DMS114 treated with DMSO at 0.1 percent for 48 hours (cell line): ENCODE data around the gene PNLDC1.
A peak's percentile ranks its signal among the peaks of the same experiment; 100 is the strongest.
"Not testable (repeated sequence)": the region's sequence is repeated elsewhere in the genome, so short reads cannot be mapped to it uniquely, and the experiment has no call there.

Source experiments
- DNase-seq: peaks from one replicate; lab custom pipeline; 2025; ENCODE audit not compliant: unreplicated experiment; lab: John Stamatoyannopoulos, UW

PNLDC1 gene

DNA sequence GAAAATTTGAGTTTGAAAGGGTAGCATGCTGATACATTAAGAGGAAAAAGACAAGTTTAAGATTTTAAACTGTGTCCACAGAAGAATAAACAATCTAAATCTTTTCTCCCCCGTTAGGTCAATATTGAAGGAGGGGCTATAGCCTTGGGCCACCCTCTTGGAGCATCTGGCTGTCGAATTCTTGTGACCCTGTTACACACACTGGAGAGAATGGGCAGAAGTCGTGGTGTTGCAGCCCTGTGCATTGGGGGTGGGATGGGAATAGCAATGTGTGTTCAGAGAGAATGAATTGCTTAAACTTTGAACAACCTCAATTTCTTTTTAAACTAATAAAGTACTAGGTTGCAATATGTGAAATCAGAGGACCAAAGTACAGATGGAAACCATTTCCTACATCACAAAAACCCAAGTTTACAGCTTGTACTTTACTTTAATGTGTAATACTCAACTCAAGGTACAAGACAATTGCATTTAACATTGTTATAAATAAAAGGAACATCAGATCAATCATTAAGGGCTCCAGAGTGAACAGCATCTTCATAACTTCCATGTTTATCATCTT, 21.5 kb upstream of the PNLDC1 start:
- no peak for DNase-seq

DNA sequence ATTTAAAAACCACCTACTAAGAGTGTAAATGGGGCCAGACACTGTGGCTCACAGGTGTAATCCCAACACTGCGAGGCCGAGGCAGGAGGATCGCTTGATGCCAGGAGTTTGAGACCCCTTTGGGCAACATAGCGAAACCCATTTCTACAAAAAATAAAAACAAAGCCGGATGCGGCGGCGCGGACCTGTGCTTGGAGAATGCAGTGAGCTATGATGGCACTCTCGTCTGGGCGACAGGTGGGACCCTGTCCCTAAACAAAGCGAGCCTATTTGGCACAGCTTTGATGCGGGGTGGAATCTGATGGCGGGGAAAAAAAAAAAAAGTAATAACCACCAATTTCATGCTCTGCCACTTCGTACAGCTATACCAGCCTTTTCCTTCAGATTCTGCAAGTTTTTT, 11.8 kb upstream of the PNLDC1 start:
- no peak for DNase-seq

DNA sequence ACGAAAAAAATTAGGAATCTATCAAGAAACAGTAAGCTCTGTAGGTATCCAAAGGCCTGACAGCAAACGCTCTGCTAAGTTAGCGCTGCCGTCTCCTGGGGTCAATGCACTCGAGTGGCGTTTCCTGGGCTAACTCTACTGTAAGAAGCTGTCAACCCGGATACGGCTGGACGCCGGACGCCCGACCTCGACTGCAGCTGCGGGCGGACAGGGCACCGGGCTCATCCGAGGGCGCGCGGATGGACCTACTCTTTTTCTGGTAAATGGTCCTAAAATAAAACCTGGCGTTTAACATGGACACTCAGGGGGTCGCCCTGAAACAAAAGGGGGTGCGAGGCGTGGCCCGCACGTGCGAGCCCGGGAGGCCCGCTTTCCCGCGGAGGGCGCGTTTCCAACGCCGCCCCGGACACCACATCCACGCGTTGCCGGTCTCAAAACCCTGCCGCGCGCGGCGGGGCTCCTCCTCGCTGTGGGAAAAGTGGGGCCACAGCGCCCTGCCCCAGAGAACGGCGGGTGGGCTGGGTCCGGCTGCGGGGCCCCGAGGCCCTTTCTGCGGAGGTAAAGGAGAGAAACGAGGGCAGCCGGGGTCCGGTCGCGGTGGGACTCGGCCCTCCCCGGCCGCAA, 11.2 kb upstream of the PNLDC1 start:
- DNase-seq: no peak

DNA sequence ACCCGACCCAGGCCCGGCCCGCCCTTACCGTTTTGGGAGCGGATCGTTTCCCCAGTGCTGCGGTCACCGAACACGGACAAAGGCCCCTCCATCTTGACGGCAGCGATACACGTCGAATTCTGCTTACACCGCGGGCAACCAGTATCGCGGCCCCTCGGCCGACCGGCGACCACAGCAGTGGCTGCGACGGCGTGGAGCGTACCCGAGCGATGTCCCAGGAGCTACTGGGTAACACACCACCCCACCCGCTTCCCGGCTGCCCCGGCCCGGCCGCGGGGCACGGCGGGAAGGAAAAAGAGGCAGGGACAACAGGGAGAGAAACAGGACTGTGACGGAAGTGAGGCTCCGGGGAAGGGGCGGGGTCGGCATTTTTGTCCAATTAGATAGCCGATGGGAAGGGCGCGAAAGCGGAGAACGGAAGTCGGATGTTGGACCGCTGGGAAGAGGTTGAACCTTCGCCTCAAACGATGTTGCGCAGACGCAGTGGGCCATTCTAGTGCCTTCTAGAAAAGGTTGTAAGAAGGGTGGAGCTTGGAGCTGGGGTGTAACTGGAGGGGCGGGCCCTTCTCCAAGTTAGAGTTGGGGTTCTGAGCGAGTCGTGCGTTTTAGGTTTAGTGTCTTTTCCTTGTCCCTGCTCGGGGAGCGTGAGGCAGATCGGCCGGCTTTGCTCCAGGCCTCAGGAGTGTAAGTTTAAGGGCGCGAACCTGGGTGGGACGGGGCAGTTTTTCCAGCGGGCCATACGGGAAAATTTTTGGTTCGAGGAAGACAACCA, 10.5 kb upstream of the PNLDC1 start, which contains the start of gene TCP1:
Gene TCP1 (minus strand): TSS at position 226 of the 772 bp plus-strand sequence. CDS start 134 bp downstream, at position 92.
- peak; percentile 94 for DNase-seq

DNA sequence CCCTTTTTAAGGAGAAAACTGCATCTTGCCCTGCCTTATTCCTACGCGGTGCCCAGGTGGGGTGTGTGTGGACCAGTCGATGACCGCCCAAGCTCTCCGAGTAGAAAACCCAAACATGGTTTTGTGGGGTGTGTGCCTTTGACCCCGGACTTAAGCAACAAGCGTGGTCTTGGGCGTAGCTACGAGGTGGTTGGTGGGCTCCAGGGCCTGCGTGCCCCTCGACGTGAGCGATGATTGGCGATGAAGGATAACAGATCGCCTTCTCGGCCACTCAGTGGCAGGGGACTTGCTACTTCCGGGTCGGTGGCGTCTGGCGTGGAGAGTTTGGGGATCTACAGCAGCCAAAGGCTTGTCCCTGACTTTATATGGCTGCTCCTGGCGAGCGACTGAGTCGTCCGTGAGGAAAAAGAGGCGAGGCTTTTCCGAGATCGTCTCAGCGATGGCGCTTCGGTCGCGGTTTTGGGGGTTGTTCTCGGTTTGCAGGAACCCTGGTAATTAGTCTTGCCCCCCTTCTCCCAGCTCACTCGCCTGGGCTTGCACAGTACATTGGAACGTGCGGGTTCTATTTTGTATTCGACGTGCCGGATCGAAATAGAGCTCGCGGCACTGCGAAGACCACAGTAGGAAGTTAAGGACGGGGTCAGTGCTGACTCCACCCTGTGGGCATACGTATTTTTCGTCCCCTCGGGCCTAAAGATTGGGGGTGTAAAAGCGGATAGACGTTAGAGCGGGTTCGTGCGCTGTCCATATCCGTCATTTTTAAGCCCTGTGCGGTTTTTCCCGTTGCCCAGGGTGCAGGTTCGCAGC, 9.7 kb upstream of the PNLDC1 start, which contains the start of gene MRPL18:
Gene MRPL18 (plus strand): TSS at position 319 of the 807 bp plus-strand sequence. CDS start 121 bp downstream, at position 440.
- DNase-seq: peak; percentile 76

DNA sequence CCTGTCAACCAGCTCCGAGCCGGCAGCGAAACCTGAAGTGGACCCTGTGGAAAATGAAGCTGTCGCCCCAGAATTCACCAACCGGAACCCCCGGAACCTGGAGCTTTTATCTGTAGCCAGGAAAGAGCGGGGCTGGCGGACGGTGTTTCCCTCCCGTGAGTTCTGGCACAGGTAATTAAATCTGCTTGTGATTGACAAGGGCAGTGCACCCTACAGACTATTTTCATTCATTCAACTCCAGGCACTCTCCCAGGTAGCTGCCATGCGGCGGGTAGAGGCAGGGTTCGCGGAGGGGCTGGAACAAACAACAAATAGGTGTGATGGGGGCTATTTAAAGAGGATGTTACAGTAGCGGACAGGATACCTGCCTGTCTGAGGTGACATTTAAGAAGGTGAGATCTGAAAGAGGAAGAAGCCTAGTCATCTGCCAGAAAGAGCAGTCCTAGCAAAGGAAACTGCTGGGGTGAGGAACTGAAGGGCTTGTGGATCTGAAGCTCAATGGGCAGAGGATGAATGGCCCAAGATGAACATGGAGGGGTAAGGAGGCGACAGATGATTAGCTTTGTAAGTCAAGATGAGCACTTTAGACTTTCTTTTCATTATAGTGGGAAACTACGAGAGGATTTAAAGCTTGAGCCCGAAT, 9.0 kb upstream of the PNLDC1 start:
- no peak for DNase-seq

DNA sequence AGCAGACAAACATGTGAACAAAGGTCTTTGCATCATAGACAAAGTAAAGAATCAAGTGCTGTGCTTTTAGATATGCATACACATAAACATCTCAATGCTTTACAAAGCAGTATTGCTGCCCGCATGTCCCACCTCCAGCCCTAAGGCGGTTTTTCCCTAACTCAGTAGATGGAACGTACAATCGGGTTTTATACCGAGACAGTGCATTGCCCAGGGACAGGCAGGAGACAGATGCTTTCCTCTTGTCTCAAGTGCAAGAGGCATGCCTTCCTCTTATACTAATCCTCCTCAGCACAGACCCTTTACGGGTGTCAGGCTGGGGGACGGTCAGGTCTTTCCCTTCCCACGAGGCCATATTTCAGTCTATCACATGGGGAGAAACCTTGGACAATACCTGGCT, 5.1 kb upstream of the PNLDC1 start:
- DNase-seq: not testable (repeated sequence)

DNA sequence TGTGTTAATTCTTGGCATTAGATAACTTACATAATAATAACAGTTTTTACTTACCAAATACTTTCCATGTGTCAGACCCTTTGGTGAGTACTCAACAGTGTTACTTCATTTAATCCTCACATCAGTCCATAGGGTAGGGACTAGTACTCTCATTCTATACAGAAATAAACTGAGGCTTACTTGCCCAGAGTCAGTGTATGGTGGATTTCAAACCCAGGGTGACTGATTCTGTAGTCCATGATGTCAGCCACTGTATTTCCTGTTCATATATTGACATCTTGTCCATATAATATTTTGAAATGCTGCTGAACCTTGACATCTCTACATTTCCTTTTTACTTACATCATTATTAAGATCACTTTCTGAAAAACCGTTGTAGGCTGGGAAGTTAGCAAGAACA, 2.5 kb upstream of the PNLDC1 start:
- no peak for DNase-seq

DNA sequence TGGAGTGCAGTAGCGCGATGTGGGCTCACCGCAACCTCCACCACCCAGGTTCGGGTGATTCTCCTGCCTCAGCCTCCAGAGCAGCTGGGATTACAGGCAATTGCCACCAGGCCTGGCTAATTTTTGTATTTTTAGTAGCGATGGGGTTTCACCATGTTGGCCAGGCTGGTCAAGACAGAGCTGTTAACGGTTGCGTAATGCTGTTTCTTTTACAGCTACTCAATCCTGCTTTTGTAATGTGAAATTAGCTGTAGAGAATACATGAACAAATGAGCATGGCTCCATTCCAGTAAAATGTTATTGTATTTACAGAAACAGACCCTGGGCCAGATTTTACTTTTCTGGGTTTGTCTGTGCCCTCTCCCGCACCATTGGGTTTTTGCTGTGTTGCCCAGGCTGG, 1.9 kb downstream of the PNLDC1 start:
- DNase-seq: no peak

DNA sequence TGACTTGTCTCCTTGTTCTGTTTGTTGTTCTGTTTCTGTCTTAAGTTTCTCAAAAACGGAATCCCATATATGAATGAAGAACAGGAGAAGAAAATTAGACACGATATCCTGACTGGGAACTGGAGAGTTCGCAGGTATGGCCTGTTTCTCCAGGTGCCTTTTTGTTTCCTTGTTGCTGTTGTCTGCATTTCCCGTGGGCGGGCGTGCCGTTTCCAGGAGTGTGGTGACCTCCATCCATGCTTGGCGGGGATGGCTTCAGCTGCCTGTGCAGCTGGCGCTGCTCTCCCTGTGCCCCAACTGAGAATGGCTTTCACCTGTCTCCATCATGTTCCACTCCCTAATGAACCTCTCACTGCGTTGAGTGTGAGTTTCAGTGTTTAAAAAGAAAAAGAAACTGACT, 4.4 kb downstream of the PNLDC1 start:
- DNase-seq: no peak

DNA sequence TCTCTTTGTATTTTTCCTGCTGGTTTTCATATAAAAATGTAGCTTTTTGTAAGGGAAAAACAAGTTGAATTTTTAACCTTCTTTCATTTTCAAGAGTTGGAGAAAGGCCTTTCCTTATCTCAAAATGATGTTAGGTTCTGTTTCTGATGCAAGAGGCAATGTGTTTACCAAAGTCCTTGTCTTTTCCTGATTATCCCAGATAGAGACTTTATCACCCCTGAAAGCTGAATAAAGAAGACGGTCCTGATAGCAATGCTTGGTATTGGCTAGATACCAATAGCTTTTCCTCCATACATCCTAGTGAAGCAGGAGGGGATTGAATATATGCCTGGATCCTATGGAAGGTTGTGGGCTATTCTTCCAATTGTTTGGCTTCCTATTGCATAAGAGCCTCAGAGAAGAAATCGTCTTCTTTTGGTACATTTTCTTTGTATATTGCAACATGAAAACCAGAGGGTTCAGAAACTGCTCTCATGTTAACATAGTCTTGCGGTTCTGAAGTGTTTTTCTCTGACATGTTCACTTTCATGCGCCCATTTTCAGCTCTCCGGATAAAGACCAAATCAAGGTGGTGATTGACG, 5.5 kb downstream of the PNLDC1 start:
- no peak for DNase-seq

DNA sequence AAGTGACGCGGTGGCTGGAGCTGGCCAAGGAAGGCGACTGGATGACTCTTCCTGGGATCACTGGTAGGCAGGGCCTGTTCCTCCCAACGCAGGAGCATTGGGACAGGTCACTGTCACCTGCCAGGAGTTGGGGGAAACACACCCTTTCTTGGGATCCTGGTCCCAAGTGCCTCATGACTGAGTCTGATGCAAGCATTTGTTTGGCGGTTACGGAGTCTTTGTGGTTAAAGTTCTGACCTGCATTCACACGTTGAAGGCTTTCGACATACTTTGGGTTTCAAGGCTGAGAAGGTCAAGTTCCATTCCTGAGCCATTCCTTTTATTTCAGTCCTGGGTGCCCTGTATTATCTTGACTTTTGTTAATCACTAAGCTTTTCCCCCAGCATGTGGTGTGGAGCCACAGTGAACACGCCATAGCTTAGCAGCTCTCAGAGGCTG, 6.0 kb downstream of the PNLDC1 start:
- no peak for DNase-seq

DNA sequence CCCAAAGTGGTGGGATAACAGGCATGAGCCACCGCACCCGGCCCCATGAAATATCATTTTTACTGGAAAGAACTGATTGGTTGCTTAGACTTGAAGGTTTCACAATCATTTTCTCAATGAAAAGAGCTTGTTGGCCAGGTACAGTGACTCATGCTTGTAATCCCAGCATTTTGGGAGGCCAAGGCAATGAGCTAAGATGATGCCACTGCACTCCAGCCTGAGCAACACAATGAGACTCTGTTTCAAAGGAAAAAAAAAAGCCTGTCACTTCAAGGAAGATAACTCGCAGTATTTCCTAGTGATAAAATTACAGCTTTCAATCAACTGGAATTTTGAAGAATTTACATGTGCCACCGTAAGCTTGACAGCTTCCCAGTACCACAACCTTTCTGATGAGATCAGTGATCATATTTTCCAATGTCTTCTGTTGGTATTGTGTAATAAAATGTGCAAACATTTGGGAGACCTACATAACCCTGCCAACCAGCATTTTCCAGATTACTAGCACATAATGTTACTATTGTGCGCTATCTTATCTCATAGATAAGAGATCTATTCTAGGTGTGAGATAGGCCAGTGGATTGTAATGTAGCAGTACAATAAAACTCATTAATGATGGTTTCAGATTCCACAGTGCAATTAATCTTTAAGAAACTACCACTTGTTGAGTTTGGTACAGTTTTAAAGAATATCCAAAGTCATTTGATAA, 7.2 kb downstream of the PNLDC1 start:
- no peak for DNase-seq

DNA sequence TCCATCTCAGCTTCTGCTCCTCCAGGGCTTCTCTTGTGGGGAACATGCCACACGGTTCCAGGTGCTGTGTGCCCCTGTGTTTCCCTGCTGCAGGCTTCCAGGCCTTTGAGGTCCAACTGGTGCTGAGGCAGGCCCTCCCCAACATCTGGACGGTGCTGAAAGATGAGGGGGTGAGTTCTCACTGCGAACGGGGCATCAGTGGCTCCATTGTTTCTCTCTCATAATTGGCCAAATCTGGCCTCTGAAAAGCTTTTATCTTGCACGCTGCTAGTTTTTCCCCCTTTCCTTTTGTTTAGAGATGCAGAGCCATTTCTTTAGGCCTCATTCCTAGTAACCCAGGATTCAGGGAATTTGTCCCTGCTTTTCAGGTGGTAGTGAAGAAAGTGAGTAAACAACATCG, 8.6 kb downstream of the PNLDC1 start:
- no peak for DNase-seq

DNA sequence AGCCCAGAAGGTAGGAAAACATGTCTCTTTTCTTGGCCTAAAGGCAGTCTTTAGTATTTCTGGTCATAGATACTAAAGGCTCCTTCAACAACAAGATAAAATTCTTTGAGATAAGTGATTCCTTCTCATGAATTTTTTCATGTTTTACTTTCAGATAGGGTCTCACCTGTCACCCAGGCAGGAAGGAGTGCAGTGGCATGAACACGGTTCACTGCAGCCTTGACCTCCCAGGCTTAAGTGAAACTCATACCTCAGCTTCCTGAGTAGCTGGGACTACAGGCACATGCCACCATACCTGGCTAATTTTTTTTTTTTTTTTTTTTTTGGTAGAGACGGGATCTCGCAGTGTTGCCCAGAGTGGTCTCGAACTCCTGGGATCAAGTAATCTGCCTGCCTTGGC, 9.1 kb downstream of the PNLDC1 start:
- DNase-seq: no peak

DNA sequence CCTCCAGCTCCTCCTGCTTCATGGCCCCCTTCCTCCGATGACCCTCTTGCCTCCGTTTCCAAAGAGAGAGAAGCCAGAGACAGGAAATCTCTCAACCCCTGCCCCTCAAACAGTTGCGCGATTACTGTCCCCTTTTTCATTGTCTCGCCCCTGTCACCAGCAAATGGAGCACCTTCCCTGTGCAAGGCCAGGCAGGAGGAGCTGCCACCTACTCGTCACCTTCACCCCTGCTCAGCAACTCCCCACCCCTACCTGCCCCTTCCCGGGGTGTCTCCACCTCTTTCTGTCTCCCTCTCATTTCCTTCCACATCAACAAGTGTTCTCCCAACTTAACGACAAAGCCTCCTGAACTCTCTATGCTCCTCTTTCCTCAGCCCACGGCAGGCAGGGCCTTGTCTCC, 13.7 kb downstream of the PNLDC1 start:
- DNase-seq: no peak

DNA sequence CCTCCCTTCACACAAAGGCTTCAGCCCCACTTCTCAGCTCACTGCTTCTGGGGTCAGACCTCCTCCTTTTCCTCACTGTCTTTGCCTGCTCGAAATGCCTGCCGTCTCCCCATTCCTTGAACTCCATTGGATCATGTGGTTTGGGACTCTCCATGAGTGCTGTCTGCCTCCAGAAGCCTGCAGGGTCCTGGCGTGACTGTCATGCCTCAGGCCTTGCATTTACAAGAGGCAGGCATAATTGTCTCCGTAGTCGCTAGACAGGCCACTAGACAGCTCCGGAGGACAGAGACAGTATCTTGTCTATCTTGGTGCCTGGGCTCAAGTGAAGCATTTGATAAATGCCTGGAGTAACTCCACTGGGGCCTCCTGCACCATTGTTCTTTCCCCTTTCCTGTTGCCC, 15.3 kb downstream of the PNLDC1 start:
- no peak for DNase-seq

DNA sequence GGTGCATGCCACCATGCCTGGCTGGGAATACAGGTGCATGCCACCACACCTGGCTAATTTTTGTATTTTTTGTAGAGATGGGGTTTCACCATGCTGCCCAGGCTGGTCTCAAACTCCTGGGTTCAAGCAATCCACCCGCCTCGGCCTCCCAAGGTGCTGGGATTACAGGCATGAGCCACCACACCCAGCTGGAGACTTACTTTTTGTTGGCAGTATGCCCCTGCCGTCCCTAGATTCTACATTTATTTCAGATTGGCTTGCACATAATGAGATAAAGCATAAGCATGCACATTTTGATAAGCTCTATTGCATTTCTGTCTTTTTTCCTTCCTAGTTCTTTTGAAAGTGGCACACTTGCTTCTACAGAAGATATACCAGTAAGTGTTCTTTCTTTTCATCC, 16.7 kb downstream of the PNLDC1 start:
- not testable (repeated sequence) for DNase-seq

DNA sequence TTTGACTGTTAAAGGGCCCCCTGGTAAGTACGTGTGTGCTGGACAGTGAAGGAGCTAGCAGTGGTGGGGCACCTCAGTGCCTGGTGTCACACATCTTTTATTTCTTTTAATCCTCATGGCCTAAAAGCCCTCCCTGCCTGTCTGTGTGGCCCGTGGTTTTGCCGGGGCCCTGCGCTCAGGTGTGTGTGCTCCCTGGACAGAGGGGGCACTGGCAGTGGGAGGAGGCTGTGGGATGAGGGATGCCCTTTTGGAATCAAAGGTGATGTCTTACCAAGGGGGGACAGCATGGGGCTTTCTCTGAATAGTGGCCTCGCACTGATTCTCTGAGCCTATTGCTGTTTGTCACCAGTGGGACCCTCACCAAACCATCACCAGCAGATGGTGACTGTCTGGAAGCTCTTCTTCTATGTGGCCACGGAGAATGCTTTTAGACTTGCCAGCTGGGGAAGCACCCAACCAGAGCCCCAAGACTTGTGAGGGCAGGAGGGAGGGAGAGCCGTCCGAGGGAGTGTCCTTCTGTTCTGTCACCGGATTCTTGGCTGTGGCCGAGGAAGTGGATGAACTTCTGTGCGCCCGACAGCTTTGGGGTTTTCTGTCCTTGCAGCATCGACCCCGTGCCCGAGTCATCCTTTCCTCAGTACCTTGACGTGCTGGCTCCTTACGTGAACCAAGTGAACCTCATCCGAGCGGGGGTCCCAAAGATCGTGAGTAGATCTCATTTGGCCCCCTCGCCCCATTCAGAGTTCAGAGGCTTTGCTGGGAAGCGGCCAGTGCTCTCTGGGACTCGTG, 18.1 kb downstream of the PNLDC1 start:
- no peak for DNase-seq
